Measurements from ENCODE around the gene ZNF423.

DNA sequence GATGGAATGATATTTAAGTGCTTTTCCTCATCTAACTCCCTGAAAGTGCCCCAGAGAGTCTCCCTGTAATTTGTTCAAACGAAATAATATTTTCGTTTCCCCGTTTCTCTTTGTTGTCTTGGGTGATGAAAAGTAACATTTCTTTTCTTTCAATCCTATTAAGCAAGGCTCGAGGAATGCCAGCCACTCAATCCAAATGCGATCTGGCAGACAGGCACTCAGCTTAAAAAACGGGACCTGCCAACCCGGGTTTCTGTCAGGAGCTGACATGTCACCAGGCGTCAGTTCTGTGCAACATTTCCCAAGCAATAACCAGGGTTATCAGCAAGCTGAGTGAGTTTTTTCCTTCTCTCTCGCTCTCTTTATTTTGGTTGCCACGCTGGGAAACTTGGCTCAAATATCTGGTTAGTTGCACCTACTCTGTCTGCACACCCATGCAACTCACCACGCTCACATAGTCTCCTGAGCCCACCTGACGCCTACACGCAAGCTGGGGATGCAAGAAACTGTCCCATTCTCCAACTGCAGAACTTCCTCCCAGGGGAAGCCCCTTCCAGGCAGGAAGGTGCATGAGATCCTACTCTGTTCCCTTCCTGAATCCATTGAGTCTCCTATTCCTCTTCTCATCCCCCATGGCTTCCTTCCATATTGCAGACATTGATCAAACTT lies 274.1 kb downstream of the ZNF423 start:
- TF ChIP-seq, protein P1, sequence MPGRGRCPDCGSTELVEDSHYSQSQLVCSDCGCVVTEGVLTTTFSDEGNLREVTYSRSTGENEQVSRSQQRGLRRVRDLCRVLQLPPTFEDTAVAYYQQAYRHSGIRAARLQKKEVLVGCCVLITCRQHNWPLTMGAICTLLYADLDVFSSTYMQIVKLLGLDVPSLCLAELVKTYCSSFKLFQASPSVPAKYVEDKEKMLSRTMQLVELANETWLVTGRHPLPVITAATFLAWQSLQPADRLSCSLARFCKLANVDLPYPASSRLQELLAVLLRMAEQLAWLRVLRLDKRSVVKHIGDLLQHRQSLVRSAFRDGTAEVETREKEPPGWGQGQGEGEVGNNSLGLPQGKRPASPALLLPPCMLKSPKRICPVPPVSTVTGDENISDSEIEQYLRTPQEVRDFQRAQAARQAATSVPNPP (IDR thresholded peaks at IDR 0.05; ENCODE audit: borderline replicate concordance, insufficient read depth, insufficient read length), result no peak
- no peak for TF ChIP-seq IRF2 (CRISPR knock-in tag; IDR thresholded peaks at IDR 0.05)
- no peak for TF ChIP-seq ZNF76 (CRISPR knock-in tag; IDR thresholded peaks at IDR 0.05; ENCODE audit: borderline replicate concordance)
- TF ChIP-seq, protein P2, sequence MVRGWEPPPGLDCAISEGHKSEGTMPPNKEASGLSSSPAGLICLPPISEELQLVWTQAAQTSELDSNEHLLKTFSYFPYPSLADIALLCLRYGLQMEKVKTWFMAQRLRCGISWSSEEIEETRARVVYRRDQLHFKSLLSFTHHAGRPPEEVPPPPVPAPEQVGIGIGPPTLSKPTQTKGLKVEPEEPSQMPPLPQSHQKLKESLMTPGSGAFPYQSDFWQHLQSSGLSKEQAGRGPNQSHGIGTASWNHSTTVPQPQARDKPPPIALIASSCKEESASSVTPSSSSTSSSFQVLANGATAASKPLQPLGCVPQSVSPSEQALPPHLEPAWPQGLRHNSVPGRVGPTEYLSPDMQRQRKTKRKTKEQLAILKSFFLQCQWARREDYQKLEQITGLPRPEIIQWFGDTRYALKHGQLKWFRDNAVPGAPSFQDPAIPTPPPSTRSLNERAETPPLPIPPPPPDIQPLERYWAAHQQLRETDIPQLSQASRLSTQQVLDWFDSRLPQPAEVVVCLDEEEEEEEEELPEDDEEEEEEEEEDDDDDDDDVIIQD (CRISPR knock-in tag; IDR thresholded peaks at IDR 0.05), result no peak
- TF ChIP-seq THRA (IDR thresholded peaks at IDR 0.05), result no peak
- TF ChIP-seq NFIC (IDR thresholded peaks at IDR 0.05), result no peak
- no peak for TF ChIP-seq CREB3 (tag; conservative IDR thresholded peaks at IDR 0.05; ENCODE audit: low read depth)
- TF ChIP-seq, protein P3, sequence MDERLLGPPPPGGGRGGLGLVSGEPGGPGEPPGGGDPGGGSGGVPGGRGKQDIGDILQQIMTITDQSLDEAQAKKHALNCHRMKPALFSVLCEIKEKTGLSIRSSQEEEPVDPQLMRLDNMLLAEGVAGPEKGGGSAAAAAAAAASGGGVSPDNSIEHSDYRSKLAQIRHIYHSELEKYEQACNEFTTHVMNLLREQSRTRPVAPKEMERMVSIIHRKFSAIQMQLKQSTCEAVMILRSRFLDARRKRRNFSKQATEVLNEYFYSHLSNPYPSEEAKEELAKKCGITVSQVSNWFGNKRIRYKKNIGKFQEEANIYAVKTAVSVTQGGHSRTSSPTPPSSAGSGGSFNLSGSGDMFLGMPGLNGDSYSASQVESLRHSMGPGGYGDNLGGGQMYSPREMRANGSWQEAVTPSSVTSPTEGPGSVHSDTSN (CRISPR knock-in tag; IDR thresholded peaks at IDR 0.05; ENCODE audit: low read depth), result no peak
- TF ChIP-seq, protein P3 (tag; conservative IDR thresholded peaks at IDR 0.05; ENCODE audit: low read depth), result no peak
- no peak for TF ChIP-seq RAD51 (IDR thresholded peaks at IDR 0.05; ENCODE audit: borderline replicate concordance, low read depth)
- no peak for TF ChIP-seq CTCF (IDR thresholded peaks at IDR 0.05 in 2 of 3, conservative IDR thresholded peaks at IDR 0.05 in 1 of 3; ENCODE audit: insufficient read depth in 2 of 3, low read depth in 1 of 3, low read length in 3 of 3)
